ENCODE results near the gene SERPINB1.
"Not testable (repeated sequence)": the region's sequence is repeated elsewhere in the genome, so short reads cannot be mapped to it uniquely, and the experiment has no call there.

Gene SERPINB1

DNA sequence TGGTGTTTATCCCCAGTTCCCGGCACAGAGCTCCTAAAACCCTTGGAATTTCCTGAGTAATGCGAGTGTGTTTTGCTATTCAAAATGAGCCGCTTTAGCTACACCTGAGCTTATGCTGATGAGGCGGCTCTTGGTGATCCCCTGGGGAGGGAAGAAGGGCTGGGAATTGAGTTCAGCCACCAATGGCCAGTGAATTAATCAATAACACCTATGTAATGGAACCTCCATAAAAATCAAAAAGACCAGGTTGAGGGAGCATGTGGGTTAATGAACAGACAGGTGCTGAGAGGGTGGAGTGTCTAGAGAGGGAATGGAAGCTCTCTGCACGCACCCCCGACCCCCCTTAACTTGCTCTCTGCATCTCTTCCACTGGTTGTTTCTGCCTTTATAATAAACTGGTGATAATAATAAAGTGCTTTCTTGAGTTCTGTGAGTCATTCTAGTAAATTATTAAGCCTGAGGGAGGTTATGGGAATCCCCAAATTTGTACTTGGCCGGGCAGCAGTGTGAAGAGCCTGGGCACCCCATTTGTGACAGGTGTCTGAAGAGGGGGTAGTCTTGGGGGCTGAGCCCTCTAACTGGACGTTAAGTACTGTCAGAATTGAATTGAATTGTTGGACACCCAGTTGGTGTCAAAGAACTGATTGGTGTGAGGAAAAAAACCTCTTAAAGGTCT, 24.6 kb upstream of the SERPINB1 start:
- no peak for DNase-seq (ENCODE audit: low read depth in 2 of 2)

DNA sequence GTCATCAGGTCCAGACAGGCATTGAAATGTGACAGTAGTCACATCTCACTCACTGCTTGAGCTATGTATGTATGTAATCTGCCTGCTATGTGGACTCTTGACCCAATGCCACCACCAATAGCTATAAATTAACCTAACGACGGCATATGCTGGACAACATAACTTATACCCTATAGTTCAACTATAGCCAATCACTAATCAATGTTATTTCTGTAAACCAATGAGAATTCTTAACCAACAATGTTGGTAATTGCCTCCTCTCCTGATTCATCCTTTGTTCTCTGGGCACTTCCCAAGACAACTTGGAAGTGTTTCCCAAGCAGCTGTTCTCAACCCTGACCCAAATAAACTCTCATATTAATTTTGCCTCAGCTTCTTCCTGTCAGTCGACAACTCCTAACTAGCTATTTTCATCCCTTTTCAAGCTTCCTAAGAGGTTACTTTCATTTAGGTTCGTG, 24.1 kb upstream of the SERPINB1 start:
- no peak for DNase-seq (ENCODE audit: low read depth in 2 of 2)

DNA sequence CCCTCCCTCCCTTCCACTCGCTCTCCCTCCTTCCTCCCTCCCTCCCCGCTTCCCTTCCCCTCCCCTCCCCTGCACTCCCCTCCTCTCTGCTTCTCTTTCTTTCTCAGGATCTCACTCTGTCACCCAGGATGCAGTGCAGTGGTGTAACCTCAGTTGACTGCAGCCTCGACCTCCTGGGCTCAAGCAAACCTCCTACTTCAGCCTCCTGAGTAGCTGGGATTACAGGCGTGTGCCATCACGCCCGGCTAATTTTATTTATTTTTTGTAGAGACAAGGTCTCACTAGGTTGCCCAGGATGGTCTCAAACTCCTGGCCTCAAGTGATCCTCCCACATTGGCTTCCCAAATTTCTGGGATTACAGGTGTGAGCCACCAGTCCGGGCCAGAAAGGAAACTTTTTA, 23.6 kb upstream of the SERPINB1 start:
- no peak for DNase-seq (ENCODE audit: low read depth in 2 of 2)

DNA sequence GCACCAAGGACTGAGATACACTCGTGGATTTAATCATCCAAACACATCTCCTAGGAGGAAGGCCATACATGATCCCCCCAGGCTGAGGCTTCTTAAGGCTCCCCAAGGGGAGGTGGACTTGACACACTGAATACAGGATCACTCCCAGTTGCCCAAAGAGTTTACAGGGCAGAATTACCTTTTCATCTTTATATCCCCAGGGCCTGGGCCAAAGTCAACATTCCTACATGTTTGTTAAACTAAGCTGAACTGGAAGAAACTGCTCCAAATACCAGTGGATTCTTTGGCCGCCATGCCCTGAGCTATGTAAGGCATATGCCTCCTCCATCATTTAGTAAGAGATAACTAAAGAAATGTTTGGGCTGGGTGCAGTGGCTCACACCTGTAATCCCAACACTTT, 22.2 kb upstream of the SERPINB1 start:
- no peak for DNase-seq (ENCODE audit: low read depth in 2 of 2)

DNA sequence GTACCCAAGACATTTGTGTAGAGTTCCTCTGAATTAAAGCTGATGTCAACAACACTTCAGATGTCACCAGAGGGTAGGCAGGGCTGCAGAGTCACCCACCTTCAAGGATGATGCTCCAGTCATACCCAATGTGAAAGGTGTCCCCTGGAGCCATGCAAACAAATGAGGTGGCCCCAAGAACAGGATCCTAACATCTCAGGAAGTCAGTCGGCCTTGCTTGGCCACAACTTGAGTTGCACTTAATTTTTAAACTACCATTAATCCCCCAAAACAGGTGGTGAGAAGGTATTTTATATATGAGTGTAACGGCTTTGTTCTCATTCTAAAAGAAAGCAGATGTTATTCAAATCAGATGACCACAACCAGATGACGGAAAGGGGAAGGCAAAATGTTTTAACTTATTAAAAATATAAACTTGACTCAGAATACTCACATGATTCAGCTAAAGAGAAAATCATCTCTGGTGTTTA, 21.1 kb upstream of the SERPINB1 start:
- DNase-seq (ENCODE audit: low read depth in 2 of 2) = no peak

DNA sequence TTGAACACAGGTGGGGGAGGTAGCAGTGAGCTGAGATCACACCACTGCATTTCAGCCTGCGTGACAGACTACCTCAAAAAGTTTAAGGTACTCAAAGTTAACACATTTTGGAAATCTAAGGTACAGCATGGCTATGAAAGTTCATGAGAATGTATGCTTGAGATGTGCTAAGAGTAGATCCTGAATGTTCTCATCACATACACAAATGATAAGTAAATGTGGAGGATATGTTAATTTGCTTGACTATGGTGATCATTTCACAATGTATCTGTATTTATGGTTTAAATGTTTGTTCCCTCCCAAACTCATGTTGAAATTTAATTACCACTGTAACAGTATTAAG, 20.1 kb upstream of the SERPINB1 start:
- no peak for DNase-seq (ENCODE audit: low read depth in 2 of 2)

DNA sequence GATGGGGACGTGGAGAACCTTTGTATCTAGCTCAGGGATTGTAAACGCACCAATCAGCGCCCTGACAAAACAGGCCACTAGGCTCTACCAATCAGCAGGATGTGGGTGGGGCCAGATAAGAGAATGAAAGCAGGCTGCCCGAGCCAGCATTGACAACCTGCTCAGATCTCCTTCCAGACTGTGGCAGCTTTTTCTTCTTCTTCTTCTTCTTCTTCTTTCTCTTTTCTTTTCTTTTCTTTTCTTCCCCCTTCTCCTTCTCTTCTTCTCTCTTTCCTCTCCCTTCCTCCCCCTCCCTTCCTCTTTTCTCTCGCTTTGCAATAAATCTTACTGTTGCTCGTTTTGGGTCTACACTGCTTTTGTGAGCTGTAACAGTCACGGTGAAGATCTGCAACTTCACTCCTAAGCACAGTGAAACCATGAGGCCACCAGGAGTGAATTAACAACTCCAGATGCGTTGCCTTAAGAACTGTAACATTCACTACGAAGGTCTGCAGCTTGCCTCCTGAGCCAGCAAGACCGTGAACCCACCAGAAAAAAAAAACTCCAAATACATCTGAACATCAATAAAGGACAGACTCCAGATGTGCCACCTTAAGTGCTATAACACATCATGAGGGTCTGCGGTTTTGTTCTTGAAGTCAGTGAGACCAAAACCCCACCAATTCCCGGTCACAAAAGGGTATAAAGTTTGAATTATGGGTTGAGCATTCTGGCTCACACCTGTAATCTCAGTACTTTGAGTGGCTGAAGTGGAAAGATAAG, 19.6 kb upstream of the SERPINB1 start:
- no peak for DNase-seq (ENCODE audit: low read depth in 2 of 2)

DNA sequence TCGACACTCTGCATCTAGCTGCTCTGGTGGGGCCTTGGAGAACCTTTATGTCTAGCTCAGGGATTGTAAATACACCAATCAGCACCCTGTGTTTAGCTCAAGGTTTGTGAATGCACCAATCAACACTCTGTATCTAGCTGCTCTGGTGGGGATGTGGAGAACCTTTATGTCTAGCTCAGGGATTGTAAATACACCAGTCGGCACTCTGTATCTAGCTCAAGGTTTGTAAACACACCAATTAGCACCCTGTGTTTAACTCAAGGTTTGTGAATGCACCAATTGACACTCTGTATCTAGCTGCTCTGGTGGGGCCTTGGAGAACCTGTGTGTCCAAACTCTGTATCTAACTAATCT, 19.0 kb upstream of the SERPINB1 start:
- not testable (repeated sequence) for DNase-seq (ENCODE audit: low read depth in 2 of 2)

DNA sequence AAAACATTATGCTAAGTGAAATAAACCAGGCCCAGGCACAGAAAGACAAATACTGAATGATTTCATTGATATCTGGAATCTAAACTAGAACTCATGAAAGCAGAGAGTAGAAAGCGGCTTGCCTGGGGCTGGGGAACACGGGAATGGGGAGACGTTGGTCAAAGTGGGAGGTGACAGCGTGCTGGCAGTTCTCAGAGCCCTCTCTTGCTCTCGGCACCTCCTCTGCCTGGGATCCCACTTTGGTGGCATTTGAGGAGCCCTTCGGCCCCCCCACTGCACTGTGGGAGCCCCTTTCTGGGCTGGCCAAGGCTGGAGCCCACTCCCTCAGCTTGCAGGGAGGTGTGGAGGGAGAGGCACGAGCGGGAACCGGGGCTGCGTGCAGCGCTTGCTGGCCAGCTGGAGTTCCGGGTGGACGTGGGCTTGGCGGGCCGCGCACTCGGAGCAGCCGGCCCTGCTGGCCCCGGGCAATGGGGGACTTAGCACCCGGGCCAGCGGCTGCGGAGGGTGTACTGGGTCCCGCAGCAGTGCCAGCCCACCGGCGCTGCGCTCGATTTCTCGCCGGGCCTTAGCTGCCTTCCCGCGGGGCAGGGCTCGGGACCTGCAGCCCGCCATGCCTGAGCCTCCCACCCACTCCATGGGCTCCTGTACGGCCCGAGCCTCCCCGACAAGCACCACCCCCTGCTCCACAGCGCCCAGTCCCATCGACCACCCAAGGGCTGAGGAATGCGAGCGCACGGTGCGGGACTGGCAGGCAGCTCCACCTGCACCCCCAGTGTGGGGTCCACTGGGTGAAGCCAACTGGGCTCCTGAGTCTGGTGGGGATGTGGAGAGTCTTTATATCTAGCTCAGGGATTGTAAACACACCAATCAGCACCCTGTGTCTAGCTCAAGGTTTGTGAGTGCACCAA, 18.4 kb upstream of the SERPINB1 start:
- DNase-seq (ENCODE audit: low read depth in 2 of 2) = not testable (repeated sequence)

DNA sequence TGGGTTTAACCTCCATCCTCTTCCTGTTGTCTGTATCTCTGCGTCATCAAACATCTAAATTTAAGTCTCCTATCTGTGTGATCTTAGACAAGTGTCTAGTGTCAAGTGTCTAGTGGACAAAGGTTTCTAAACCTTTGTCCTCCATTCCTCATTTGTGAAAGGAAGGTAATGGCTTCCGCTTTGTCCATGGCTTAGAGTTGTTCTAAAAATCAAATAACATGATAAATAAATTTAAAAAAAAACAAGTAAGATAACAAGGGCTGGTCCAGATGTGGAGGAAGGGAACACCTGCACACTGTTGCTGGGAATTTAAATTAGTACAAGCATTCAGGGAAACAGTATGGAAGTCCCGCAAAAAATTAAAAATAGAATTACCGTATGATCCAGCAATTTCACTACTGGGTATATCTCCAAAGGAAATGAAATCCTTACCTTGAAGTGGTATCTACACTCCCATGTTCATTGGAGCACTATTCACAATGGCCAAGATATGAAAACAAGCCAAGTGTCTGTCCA, 17.6 kb upstream of the SERPINB1 start:
- DNase-seq (ENCODE audit: low read depth in 2 of 2) = no peak

DNA sequence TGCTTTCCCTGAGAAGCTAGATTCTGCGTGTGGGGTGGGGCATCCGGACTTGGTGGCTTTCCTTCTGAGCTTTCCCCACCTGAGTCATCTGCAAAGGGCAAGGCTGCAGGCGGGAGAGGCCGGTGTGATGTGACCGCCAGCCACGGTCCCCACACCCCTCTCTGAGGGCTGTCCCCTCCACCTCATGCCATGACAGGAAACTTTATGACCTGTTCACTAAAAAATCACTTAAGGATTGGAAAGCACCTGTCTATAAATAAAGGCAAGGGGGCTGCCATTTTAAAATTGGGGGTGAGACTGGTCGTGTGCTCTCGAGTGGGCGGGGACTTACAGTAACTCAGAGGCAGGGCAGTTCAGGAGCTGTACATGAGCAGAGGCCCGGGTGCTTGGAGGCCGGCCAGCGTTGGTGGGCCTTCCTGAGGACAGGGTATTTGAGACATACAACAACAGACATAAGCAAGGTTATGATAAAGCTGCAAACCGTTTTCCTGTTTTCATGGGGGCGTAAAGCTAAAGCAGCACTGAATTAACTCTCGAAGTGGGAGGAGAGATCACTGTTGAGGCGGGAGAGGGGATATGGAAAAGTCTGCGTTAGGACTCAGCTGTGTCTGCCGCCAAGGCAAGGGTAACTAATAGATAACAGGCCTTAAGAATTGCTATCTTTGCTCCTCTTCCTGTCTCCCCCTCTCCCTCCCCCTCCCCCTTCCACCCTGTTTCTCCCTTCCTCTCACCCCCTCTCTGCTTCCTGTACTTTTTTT, 16.1 kb upstream of the SERPINB1 start:
- DNase-seq (ENCODE audit: low read depth in 2 of 2) = peak; percentile 64 to 70

DNA sequence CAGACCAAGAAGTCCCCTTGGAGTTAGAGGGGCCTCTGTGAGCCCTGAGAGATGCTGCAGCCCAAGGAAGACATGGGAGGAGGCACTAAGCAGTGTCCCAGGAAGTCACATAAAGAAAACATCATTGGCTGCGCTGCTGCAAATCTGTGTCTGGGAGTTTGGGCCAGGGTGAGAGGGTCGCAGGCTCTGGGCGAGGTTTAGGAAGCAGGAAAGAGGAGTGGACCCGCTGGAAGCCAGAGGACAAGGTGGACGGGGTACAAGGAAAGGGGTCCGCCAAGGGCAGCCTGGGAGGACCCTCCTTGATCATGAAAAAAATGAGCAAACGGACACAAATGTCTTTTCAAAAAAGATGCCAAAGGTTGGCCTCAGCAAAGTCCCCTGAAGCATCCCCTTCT, 15.5 kb upstream of the SERPINB1 start:
- DNase-seq (ENCODE audit: low read depth in 2 of 2) = no peak

DNA sequence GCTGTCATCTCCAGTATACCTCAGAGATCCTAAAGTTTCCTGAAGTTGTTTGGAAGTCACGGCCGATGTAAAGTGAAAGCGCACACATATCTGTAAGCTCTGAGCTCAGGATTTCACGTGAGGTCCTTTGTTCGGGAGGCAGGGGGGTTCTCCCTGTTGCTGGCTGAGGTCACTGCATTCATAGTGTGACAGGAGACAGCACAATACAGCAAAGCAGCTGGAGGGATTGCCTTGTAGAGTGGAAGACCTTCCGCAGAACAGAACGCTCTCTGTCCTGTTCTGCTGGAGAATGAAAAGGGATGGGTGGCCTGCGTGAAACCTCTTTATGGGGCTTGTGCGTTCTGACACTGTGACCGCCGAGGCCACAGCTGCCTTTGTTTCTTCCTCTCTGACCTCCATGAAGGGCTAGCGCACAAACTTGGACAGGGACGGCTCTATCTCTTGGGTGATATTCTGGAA, 13.4 kb upstream of the SERPINB1 start:
- no peak for DNase-seq (ENCODE audit: low read depth in 2 of 2)

DNA sequence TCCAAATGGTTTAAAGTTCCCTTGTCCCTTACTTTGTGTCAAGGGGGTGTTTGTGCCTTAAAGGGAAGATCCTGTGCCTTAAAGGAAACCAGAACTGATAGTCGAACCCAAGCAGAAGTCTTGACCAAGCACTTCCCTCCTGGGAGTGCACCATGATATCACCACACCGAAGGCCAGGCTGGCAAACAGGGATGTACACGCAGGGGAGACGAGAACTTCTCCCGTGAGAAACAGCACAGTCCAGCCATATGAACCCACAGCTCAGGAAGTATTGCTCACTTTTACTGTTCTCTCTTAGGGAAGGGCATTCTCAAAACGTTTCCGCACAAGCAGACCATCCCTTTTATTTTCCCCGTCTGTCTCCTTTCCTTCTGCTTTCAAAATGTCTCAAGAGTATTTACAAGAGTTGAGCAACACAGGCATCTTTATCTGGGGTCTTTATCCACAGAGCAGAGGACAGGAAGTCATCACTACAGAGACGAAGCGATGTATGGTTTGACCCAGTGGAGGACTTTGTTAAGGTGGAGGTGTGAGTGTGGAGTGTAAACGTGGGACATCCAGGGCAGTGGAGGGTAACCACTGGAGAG, 12.8 kb upstream of the SERPINB1 start:
- no peak for DNase-seq (ENCODE audit: low read depth in 2 of 2)

DNA sequence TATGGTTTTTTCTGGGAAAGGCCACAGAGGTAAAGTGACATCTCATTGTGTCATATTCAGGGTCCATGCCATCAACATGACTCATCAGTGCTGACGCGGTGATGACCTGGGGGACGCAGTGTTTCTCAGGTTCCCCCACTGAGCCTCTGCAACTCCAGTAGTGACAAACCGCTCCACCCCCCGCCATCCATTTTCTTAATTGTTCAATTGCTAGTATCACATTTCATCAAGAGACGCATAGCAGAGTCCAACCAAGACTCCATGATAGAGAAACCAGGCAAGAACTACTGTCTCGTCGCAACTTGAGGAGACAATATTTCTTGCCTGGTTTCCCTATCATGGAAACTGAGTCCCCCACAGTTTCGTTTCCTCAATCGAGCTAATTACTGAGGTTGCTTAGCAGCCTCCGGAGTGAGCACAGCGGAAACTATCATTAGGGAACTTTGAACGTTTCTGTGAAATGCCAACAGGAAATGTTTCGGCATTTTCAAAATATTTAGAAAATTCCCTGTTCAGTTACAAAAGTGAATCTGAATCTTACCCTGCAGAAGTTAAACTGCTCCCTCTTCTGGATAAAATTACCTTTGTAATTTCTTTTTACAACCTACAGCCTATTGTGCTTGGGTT, 12.2 kb upstream of the SERPINB1 start:
- DNase-seq (ENCODE audit: low read depth in 2 of 2) = peak; percentile 41 to 46

DNA sequence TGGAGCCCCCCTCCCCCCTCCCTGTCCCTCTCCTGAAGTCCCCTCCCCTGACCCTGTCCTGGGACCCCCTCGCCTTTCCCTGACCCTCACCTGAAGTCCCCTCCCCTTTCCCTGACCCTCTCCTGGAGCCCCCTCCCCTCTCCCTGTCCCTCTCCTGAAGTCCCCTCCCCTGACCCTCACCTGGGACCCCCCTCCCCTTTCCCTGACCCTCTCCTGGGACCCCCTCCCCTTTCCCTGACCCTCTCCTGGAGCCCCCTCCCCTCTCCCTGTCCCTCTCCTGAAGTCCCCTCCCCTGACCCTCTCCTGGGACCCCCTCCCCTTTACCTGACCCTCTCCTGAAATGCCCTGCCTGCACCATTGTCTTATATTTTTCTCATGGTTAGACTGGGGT, 11.7 kb upstream of the SERPINB1 start:
- not testable (repeated sequence) for DNase-seq (ENCODE audit: low read depth in 2 of 2)

DNA sequence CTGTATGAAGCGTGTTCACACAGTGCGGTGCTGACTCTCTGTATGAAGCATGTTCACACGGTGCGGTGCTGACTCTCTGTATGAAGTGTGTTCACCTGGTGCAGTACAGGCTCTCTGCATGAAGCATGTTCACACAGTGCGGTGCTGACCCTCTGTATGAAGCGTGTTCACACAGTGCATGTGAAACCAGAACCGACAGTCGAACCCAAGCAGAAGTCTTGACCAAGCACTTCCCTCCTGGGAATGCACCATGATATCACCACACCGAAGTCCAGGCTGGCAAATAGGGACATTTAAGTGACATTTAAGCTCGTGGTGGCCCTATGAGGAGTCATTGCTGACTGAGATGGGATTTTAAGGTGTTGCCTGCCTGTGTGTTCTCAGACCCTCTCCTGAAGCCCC, 11.3 kb upstream of the SERPINB1 start:
- no peak for DNase-seq (ENCODE audit: low read depth in 2 of 2)

DNA sequence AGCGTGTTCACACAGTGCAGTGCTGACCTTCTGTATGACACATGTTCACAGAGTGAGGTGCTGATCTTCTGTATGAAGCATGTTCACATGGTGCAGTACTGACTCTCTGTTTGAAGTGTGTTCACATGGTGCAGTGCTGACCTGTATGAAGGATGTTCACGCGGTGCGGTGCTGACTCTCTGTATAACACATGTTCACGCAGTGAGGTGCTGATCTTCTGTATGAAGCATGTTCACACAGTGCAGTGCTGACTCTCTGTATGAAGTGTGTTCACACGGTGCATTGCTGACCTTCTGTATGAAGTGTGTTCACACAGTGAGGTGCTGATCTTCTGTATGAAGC, 10.8 kb upstream of the SERPINB1 start:
- DNase-seq (ENCODE audit: low read depth in 2 of 2) = no peak

DNA sequence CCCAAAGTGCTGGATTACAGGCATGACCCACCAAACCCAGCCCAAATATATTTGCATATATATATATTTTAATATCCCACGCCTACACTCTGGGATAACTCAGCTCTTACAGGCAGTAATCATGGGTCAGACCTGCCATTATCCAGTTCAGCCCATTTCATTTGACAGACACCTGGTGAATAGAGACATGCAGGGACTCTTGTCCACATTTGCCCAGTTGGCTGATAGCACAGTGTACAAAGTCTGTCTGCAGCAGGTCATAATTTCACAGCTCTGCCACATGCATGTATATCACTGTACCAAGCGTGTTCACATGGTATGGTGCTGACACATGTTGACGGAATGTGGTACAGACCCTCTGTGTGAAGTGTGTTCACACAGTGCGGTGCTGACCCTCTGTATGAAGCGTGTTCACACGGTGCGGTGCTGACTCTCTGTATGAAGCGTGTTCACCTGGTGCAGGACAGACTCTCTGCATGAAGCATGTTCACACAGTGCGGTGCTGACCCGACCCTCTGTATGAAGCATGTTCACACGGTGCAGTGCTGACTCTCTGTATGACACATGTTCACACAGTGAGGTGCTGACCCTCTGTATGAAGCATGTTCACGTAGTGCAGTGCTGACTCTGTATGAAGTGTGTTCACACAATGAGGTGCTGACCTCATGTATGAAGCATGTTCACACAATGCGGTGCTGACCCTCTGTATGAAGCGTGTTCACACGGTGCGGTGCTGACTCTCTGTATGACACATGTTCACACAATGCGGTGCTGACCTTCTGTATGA, 10.3 kb upstream of the SERPINB1 start:
- no peak for DNase-seq (ENCODE audit: low read depth in 2 of 2)
